HEK293 (cell line): ENCODE results near the gene ZFP36L1.

Source experiments
- CTCF ChIP-seq: fragments of 450-650 bp; formaldehyde crosslinking; IDR thresholded peaks from 2 replicates; pipeline ENCODE4 v1.5.1; 2016; ENCODE audit warnings: missing biosample characterization, missing genetic modification characterization
- GLIS2 ChIP-seq: fragments of 450-650 bp; formaldehyde crosslinking; IDR thresholded peaks from 2 replicates; pipeline ENCODE4 v1.5.1; 2016; ENCODE audit warnings: missing biosample characterization, missing genetic modification characterization
- RBAK ChIP-seq: fragments of 450-650 bp; formaldehyde crosslinking; IDR thresholded peaks from 2 replicates; pipeline ENCODE4 v1.5.1; 2016; ENCODE audit warnings: missing biosample characterization, missing genetic modification characterization
- YY1 ChIP-seq: fragments of 450-650 bp; formaldehyde crosslinking; IDR thresholded peaks from 2 replicates; pipeline ENCODE4 v1.5.1; 2018; ENCODE audit warnings: missing biosample characterization, missing genetic modification characterization
- ZNF366 ChIP-seq: fragments of 450-650 bp; formaldehyde crosslinking; conservative IDR thresholded peaks from 2 replicates; pipeline ENCODE4 v1.5.1; 2016; ENCODE audit warnings: missing biosample characterization, missing genetic modification characterization

- no peak for TF ChIP-seq CTCF (tag by site-specific recombination)
- TF ChIP-seq GLIS2 (tag by site-specific recombination) = no peak
- TF ChIP-seq YY1 (tag by site-specific recombination) = no peak
- TF ChIP-seq RBAK (tag by site-specific recombination) = no peak
- no peak for TF ChIP-seq ZNF366 (tag by site-specific recombination)
These were observed 27.7 kb upstream of the ZFP36L1 start for GRCh38 chr14:68820536-68820935.
